HepG2 (cell line): ENCODE measurements around the gene TTC28.

Experiments
- ESRRA ChIP-seq: sonication (generic); formaldehyde crosslinking; IDR thresholded peaks from 2 replicates; pipeline ENCODE4 v1.5.1; 2020; ENCODE audit warnings: mild to moderate bottlenecking, low read depth, missing genetic modification reagents
- KLF9 ChIP-seq: IDR thresholded peaks from 2 replicates; pipeline ENCODE4 v1.6.1; 2016; ENCODE audit warnings: low read depth
- MYNN ChIP-seq: sonication (generic); formaldehyde crosslinking; IDR thresholded peaks from 2 replicates; pipeline ENCODE4 v1.4.0; 2020; ENCODE audit warnings: mild to moderate bottlenecking, low read depth, missing genetic modification reagents
- RAD21 ChIP-seq: fragments of 450-650 bp; formaldehyde crosslinking; IDR thresholded peaks from 2 replicates; pipeline ENCODE4 v1.5.0; 2020; ENCODE audit warnings: mild to moderate bottlenecking
- SIN3A ChIP-seq: IDR thresholded peaks from 2 replicates; pipeline ENCODE4 v1.6.1; 2011; ENCODE audit warnings: low read depth, mild to moderate bottlenecking, control low read depth, low read length, borderline replicate concordance
- TBL1XR1 ChIP-seq: fragments of 150-350 bp; IDR thresholded peaks from 2 replicates; pipeline ENCODE4 v1.6.1; 2014; ENCODE audit warnings: borderline replicate concordance, low read length; ENCODE audit not compliant: partially characterized antibody

DNA sequence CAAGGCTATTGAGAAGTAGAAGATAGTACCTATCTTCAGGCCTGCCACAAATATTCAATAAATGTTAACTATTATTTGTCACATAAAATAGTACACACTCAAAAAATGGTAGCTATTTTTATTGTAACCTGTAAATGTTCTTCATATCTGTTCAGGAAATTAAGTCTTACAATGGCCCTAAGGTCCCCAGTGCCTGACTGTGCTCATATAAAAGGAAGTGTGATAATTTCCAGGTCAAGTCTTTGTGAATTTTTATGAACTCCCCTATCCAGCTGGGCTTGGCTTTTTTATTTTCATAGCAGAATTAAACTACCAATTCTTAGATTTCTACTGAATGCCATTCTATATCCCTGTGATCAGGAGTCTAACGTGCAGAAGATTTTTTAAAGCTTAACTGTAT, 476.4 kb downstream of the TTC28 start:
- no peak for TF ChIP-seq SIN3A
- no peak for TF ChIP-seq ESRRA (CRISPR knock-in tag)
- TF ChIP-seq RAD21 (CRISPR knock-in tag) = no peak
- no peak for TF ChIP-seq KLF9 (CRISPR knock-in tag)
- no peak for TF ChIP-seq MYNN (CRISPR knock-in tag)
- no peak for TF ChIP-seq TBL1XR1
